Daoy (cell line): ENCODE data around the gene TRAPPC10. TPM values are rescaled to one million over a fixed set of nuclear protein-coding genes. Genes with fewer than 3 reads are reported as not detected.
A peak's percentile ranks its signal among the peaks of the same experiment; 100 is the strongest.

Source experiments
- DNase-seq: peaks from one replicate; pipeline ENCODE4 v3.0.0-alpha.2; 2015; ENCODE audit warnings: low read depth
- total RNA-seq: library from RNA; depleted of rRNA; stranded (reverse); fragments of >200 nt; shearing (Covaris generic); gene quantifications from 2 replicates; pipeline ENCODE4 v1.2.3, GENCODE V29; 2014; rRNA removed

Gene TRAPPC10, protein sequence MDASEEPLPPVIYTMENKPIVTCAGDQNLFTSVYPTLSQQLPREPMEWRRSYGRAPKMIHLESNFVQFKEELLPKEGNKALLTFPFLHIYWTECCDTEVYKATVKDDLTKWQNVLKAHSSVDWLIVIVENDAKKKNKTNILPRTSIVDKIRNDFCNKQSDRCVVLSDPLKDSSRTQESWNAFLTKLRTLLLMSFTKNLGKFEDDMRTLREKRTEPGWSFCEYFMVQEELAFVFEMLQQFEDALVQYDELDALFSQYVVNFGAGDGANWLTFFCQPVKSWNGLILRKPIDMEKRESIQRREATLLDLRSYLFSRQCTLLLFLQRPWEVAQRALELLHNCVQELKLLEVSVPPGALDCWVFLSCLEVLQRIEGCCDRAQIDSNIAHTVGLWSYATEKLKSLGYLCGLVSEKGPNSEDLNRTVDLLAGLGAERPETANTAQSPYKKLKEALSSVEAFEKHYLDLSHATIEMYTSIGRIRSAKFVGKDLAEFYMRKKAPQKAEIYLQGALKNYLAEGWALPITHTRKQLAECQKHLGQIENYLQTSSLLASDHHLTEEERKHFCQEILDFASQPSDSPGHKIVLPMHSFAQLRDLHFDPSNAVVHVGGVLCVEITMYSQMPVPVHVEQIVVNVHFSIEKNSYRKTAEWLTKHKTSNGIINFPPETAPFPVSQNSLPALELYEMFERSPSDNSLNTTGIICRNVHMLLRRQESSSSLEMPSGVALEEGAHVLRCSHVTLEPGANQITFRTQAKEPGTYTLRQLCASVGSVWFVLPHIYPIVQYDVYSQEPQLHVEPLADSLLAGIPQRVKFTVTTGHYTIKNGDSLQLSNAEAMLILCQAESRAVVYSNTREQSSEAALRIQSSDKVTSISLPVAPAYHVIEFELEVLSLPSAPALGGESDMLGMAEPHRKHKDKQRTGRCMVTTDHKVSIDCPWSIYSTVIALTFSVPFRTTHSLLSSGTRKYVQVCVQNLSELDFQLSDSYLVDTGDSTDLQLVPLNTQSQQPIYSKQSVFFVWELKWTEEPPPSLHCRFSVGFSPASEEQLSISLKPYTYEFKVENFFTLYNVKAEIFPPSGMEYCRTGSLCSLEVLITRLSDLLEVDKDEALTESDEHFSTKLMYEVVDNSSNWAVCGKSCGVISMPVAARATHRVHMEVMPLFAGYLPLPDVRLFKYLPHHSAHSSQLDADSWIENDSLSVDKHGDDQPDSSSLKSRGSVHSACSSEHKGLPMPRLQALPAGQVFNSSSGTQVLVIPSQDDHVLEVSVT
- 24.2 and 26.0 TPM in 2 replicates for total RNA-seq

DNA sequence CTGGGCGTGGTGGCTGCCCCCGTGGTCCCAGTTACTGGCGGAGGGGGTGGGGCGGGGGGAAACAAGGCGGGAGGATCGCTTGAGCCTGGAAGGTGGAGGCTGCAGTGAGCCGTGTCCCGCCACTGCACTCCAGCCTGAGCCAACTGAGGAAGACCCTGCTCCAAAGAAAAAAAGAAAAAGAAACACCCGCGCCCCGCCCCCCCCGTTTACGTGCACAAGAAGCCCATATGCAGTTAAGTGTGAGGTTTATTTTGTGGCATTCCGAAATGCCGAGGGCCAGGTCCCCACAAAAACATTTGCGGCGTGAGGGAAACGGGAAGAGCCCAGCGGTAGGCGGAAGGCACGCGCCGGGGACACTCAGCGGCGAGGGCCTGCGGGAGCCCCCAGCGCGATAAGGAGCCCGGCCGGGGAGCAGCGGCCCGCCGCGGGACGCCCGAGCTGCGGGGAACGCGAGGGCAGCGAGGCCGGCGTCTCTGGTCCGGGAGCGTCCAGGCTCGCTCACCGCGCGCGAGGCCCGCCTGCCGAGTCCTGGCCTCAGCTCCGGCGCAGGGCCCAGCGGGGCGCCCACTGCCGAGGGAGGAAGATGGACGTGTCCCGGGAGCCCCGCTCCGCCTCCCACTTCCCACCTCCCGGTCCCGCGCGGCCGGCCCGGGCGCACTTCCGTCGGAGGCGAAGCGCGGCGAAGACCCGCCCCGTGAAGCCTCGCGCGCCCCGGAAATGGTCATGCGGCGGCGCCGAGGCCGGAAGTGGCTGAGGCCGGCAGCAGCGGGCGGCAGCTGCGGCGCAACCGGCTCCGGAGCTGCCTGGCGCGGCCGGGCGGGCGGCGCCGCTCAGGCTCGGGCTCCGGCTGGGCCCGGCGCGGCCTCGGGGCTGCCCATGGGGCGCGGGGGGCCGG, at the start of gene TRAPPC10:
TSS of gene TRAPPC10 (plus strand) at position 731 of the 895 bp plus-strand sequence. CDS start 185 bp downstream, outside the sequence.
- DNase-seq: peak; percentile 96

DNA sequence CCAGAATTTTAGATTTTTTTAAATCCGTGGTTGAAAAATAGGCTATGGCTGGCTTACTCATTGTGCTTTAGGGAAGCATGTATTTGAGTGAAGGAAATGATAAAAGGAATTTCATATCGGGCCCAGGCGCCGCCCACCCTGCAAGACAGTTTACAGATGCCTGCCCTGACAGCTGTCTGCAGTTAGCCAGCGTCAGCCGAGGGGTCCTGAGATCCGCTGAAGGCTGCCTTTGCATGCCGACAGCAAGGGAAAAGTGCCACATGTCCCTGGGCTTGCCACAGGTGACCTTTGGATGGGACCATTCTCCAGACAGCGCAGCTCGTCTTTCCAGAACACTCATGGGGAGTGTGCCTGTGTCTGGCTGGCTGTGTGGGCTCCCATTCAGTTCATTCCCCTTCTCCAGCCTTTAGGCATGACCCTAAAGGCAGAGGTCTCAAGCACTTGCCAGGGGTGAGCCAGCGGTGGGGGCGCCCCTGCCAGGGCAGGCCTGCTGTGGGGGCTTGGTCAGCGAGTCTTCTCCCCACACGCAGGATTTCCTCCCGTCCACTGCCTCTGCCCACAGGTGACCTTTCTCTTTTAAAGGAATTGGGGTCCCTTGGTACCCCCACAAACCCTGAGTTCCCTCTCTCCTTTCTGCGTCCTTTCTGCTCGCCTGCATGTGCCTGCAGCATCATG, 46.1 kb upstream of the TRAPPC10 start:
- no peak for DNase-seq

DNA sequence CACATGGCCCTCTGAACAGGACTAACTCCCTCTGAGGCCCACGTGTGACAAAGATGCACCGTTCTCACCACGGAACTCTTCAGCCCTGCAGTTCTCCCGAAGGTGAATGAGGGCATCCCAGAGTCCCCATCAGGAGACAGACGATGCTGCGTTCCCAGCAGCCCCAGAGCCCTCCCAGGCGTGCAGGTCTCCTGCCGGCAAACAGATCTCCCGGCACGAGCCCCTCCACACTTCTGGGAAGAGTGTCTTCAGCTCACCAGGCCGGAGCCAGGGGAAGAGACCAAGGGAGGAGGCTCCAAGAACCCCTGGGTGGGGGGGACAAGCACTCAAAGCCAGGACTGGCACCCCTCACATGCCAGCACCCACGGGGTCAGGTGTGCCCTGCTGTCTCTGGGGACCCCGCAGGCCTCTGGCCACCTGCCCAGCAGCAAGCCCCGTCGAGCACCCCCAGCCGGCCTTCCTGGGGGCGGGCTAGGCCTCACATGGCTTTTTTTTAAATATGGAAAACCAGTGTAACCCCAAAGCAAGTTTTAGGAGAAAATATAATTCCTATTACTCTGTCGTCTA, 45.1 kb upstream of the TRAPPC10 start:
- no peak for DNase-seq

DNA sequence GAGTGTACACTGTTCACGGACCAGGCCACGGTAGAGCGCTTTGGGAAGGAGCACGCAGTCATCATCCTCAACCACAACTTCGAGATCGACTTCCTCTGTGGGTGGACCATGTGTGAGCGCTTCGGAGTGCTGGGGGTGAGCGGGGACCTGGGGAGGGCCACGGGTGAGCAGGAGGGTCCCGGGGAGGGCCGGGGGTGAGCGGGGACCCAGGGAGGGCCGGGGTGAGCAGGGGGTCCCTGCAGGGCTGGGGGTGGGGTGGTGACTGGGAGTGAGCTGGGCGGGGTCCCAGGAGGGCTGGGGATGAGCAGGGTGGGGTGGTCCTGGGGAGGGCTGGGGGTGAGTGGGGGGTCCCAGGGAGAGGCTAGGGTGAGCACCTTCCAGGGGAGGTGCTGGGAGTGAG, 44.1 kb upstream of the TRAPPC10 start:
- DNase-seq: no peak

DNA sequence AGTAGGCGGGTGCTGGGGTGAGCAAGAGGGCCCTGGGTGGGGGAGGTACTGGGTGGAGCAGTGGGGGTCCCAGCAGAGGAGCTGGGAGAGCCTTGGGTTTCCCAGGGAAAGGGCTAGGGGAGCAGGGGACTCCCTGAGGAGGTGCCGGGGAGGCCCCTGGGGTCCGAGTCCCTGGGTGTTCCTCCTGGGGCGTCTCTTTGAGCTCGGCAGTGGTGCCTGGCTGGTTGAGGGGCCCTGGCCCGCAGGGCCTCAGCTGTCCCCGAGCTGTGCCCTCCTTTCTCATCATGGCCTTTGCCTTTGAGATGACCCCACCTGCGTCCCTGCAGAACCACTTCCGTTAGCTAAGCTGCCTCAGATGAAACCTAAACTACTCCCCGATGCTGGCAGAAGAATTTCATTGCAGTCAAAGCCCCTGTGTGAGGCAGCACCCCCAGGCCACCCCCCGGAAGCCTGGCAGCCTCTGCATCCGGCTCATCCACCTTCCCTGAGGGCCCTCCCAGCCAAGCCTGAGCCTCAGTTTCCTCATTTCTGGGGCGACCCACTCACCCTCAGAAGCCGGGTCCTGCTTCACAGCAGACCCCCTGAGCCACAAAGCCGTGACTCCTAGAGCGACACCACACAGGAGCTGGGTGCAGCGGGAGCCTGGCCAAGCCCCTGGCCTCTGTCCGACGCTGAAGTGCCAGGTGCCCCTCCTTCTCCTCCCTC, 43.5 kb upstream of the TRAPPC10 start:
- DNase-seq: no peak

DNA sequence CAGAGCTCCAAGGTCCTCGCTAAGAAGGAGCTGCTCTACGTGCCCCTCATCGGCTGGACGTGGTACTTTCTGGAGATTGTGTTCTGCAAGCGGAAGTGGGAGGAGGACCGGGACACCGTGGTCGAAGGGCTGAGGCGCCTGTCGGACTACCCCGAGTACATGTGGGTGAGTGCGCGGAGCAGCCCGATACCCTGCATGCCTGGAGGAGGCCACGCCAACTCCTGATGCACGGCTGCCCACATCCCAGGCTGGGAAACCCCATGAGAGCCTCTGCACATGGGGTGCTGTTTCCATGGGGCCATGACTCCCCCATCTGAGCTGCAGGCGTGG, 43.0 kb upstream of the TRAPPC10 start:
- no peak for DNase-seq

DNA sequence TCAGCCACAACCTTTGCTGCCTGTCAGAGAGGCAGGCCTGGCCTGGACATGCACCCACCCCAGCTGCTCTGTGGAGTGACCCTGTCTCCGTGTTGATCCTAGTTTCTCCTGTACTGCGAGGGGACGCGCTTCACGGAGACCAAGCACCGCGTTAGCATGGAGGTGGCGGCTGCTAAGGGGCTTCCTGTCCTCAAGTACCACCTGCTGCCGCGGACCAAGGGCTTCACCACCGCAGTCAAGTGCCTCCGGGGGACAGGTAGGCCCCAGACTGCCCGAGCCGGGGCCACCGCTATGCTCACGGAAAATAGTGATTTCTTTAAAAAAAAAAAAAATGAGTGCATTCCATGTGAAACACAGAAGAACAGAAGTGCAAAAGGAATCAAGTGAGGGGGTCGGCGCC, 41.6 kb upstream of the TRAPPC10 start:
- no peak for DNase-seq

DNA sequence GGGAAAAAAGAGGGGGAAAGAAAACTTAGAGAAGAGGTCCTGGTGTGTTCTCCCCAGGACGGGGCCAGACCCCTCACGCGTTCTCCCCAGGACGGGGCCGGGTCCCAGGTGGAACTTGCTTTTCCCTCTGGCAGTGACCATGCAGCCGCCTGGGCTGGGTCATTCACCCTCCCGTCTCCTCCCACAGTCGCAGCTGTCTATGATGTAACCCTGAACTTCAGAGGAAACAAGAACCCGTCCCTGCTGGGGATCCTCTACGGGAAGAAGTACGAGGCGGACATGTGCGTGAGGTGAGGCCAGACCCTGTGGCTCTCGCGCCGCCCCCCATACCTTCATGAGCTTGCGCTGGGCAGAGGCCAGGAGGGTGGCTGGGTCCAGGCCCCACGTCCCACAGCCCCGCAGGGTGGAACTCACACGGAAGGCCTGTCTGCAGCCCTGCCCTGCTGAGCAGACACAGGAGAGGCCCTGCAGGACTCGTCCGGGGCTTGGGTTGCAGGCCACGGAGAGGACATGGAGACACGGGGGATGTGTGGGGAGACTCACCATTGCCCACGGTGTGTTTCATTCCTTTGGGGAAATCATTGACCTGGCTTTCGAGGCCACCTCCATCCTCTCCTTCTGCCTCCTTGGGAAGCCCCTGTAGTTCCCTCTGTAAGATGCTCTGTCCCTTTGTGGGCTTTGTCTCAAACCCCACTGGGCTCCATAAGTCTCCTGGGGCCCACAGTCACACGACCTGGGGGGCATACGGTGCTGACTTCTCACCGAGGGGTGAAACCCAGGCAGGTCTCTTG, 40.7 kb upstream of the TRAPPC10 start:
- no peak for DNase-seq

DNA sequence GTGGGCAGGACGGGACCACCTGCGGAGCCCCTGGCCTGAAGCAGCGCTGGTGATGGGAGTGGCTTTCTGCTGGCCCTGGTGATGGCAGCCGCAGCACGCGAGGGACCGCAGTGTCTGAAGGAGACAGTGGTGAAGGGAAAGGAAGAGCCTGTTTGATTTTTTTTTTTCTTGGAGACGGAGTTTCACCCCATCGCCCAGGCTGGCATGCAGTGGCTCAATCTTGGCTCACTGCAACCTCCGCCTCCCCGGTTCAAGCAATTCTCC, 40.2 kb upstream of the TRAPPC10 start:
- no peak for DNase-seq

DNA sequence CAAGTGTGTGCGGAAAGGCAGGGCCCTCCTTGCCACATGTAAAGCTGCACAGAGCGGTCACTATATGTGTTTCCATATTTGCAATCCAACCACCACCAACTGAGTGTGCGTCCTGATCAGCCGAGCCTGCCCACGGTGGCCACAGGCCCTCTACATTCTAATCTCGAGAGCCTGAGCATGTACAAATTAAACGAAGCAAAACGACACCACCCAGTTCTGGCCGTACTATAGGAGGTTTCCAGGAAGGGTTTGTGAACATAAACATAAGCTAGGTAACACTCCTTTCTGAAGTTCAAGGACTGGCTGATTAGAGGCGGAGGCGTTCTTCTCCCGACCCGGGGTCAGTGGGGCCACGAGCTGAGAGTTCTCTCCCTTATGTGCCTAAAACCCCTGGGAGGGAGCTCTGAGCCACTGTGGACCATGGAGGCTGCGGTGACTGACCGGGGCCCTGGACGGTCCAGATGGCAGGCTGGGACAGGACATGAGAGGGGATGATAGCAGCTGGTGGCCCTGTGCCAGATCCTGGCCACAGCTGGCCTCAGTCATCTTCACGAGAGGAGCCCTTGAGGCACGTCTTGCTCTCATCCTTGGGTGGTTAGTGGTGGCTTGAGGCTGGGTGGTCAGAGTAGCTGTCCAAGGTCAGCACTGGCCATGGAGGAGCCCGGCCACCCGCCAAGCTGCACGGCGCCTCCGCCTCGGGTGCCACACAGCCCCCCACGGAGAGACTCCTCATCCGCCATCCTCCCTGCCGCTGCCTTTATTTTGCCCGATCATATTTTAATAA, 39.1 kb upstream of the TRAPPC10 start:
- DNase-seq: no peak

DNA sequence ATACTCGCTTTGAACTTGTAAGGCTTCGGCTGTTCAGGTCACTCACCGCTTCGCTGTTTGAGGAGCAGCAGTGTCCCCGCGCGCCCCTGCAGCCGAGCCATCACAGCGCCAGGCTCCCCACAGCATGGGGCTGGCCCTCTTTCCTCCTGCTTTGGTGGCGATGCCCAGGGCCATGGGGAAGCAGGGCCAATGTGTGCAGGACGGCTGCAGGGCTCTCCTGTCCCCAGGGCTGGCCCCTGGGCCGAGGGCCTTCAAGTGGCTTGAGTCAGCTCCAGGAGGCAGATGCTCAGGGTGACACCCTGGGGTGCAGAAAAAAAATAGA, 38.5 kb upstream of the TRAPPC10 start:
- DNase-seq: no peak

DNA sequence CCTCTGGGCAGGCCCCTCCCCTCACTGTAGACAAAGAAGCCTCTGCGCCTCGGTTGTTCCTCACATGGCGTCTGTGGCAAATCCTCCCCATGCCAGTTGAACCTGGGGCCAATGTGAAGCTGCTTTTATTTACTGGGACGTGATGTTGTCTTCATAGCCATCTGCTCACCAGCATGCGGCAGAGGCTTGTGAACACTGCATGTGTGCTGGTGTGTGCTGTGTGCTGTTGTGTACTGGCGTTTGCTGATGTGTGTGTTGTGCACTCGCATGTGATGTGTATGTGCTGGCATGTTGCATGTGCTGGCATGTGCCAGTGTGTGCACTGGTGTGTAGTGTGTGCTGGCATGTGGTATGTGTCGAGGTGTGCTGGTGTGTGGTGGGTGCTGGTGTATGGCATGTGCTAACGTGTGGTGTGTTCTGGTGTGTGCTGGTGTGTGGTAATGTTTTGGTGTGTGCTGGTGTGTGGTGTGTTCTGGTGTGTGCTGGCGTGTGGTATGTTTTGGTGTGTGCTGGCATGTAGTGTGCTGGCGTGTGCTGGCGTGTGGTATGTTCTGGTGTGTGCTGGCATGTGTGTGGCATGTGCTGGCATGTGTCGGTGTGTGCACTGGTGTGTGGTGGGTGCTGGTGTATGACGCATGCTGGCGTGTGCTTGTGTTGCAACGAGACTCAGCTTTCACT, 37.2 kb upstream of the TRAPPC10 start:
- no peak for DNase-seq

DNA sequence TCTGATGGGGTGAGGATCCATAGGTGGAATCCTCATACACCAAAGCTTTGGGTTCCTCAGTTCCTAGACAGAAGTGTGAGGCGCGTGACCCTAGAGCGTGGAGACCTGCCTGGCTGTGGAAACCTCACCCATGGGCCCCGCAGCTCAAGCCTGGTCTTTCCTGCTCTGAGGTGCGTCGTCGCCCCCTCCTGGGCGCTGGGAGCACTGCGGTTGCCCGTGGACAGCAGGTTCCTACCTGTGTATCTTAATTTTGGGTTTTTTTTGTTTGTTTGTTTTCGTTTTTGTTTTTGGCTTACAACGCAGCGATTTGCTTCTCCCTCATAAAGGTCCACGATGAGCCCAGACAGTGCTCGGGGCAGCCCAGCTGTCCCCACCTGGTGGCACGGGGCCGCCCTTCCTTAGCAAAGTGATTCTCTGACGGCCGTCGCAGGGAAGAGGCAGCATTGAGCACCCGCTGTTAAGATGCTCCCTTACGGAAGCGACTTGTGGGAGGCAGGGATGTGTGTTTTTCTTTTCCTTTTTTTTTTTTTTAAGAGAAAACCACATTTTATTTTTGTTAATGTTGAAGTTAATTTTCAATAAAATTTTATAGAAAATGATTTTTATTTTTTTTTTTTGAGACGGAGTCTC, 36.5 kb upstream of the TRAPPC10 start:
- peak; percentile 70 for DNase-seq

DNA sequence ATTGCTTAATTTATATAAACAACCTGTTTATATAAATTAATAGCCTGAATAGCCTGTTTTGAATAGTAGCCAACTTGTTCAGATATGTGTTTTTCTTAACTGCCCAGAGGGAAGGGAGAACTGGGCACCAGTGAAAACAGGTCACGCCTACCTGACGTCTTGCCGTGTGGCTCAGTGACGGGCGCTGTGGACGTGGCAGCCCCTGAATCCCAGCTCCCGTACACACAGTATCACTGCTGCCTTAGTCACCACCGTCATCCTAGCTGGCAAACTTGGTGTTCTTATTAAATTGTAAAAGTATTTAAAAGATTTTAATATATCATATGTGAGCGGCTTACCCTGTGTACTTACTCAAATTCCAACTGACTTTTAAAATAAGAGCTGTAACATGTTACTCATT, 35.4 kb upstream of the TRAPPC10 start:
- no peak for DNase-seq

DNA sequence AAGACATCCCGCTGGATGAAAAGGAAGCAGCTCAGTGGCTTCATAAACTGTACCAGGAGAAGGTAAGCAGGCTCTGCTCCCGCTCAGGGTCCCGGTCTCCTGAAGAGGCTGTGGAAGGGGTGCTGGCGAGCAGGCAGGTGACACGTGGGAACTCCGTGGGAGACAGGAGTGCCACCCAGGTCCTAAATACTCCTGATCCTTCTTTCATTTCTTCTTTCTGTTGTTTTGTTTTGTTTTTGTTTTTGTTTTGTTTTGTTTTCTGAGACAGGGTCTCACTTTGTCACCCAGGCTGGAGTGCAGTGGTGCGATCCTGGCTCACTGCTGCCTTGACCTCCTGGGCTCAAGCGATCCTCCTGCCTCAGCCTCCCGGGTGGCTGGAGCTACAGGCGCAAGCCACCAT, 34.0 kb upstream of the TRAPPC10 start:
- DNase-seq: no peak

DNA sequence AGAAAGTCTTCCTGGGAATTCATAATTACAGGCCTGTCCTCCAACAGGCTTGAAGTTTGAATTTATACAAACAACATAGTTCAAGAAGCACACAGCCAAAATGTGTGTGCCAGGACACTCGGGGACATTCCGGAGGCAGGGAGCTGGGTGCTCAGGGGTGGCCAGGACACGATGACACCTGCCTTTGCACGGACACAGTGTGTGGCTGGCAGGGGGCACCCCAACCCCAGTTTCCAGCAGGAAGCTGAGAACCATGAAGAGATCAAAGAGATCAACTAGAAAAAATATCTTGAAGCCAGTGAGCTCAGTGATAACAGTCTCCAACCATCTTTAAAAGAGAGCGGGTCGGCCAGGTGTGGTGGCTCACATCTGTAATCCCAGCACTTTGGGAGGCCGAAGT, 32.5 kb upstream of the TRAPPC10 start:
- no peak for DNase-seq

DNA sequence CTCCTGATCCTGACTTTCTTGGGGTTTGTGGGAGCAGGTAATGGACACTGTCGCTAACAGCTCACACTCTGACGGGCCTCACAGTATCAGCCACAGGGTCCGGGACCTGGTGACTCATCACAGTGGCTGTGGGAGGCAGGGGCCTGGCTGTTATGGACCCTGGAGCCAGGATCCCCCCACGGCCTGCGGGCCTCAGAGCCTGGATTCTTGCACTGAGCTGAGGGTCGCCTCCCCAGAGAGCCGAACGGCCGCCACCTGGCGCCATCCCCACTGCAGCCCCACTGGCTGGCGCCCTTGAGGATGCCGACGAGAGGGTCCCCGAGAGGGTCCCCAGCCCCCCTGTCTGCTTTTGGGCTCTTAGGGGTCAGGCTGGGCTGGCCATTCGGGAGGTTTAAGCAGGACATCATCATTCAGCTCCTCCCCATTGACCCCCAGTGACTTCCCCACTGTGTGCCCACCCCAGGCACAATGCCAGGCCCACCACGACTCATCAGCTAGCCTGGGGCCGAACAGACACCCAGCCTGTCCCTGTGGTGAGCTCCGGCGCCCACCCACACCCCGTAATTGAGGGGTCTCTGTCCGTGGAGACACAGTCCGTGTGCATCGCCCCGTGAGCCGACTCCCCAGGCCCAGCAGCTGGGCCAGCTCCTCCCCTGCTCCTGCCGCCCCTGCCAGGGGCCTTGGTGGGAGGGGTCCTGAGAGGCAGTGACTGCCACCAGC, 30.8 kb upstream of the TRAPPC10 start:
- DNase-seq: no peak
